Keratinocyte (primary cell): ENCODE results near the gene MSX2. TPM values are rescaled to one million over a fixed set of nuclear protein-coding genes. Genes with fewer than 3 reads are reported as not detected.

Source experiments
- DNase-seq: peaks from one replicate; pipeline ENCODE4 v3.0.0-alpha.2; 2011; ENCODE audit warnings: low read depth, missing footprints, low spot score
- FAIRE-seq: peaks from 2 replicates; lab custom pipeline; 2011; peaks lifted over from hg19 to GRCh38; lab: Jason Lieb, UNC
- H2AFZ ChIP-seq: 2 replicates; pipeline ENCODE4 v1.6.0; 2012; ENCODE audit warnings: low read length, control low read depth, inconsistent platforms; ENCODE audit not compliant: control insufficient read depth
- H3K27ac ChIP-seq: 2 replicates; pipeline ENCODE4 v1.5.1; 2011; ENCODE audit warnings: low read length; ENCODE audit not compliant: control insufficient read depth, insufficient read depth
- H3K27me3 ChIP-seq: 3 replicates; pipeline ENCODE4 v1.6.0; 2011; ENCODE audit warnings: low read length; ENCODE audit not compliant: control insufficient read depth, insufficient read depth; ENCODE audit errors: extremely low read depth
- H3K36me3 ChIP-seq, 2 experiments: 2 replicates in 1 of 2; 3 replicates in 1 of 2; pipeline ENCODE4 v1.5.1; 2011; ENCODE audit warnings: low read length in 2 of 2, mild to moderate bottlenecking in 1 of 2; ENCODE audit not compliant: control insufficient read depth in 2 of 2, insufficient read depth in 2 of 2; ENCODE audit errors: extremely low read depth in 1 of 2
- H3K4me1 ChIP-seq: 3 replicates; pipeline ENCODE4 v1.5.1; 2011; ENCODE audit warnings: low read length; ENCODE audit not compliant: control insufficient read depth, insufficient read depth; ENCODE audit errors: extremely low read depth
- H3K4me2 ChIP-seq: 3 replicates; pipeline ENCODE4 v1.6.0; 2011; ENCODE audit warnings: low read depth, low read length; ENCODE audit not compliant: control insufficient read depth, insufficient read depth; ENCODE audit errors: extremely low read depth
- H3K4me3 ChIP-seq, 3 experiments: fragments of 200-600 bp in 1 of 3; sonication (generic) in 1 of 3; 2 replicates in 2 of 3; 3 replicates in 1 of 3; pipeline ENCODE4 v1.5.1; 2011 to 2016; ENCODE audit warnings: low read length in 3 of 3, mild to moderate bottlenecking in 3 of 3, control low read depth in 2 of 3, inconsistent platforms in 1 of 3, low read depth in 1 of 3, mixed read lengths in 1 of 3, mixed run types in 1 of 3, moderate library complexity in 1 of 3; ENCODE audit not compliant: control insufficient read depth in 2 of 3, insufficient read depth in 2 of 3; ENCODE audit errors: extremely low read depth in 1 of 3
- H3K79me2 ChIP-seq: 2 replicates; pipeline ENCODE4 v1.6.0; 2012; ENCODE audit warnings: low read length; ENCODE audit not compliant: control insufficient read depth, insufficient read depth
- H3K9ac ChIP-seq: 3 replicates; pipeline ENCODE4 v1.6.0; 2011; ENCODE audit warnings: low read length; ENCODE audit not compliant: control insufficient read depth, insufficient read depth; ENCODE audit errors: extremely low read depth
- H3K9me1 ChIP-seq: 3 replicates; pipeline ENCODE4 v1.6.0; 2011; ENCODE audit warnings: low read length; ENCODE audit not compliant: control insufficient read depth, insufficient read depth; ENCODE audit errors: extremely low read depth
- H3K9me3 ChIP-seq: 2 replicates; pipeline ENCODE4 v1.5.1; 2012; ENCODE audit warnings: low read depth, low read length; ENCODE audit not compliant: control insufficient read depth
- H4K20me1 ChIP-seq: 3 replicates; pipeline ENCODE4 v1.6.0; 2011; ENCODE audit warnings: low read length; ENCODE audit not compliant: control insufficient read depth, insufficient read depth; ENCODE audit errors: extremely low read depth
- EZH2 ChIP-seq: IDR thresholded peaks from one replicate; pipeline ENCODE4 v1.6.1; 2012; ENCODE audit warnings: inconsistent platforms, mild to moderate bottlenecking, low read length, moderate library complexity
- dilution Hi-C: fragments of 300-500 bp; cut with MboI; formaldehyde crosslinking; loops from one replicate; pipeline ENCODE4 v1.7.0; 2020; ENCODE audit warnings: low sequenced_read_pairs; ENCODE audit not compliant: extremely low pct_ligation_motif_present
- polyA plus RNA-seq, 5 experiments: library from polyadenylated mRNA; depleted of rRNA in 3 of 5; stranded (reverse) in 3 of 5; stranded (forward) in 1 of 5; unstranded in 1 of 5; fragments of >200 nt; gene quantifications; 1 replicate in 1 of 5; 2 replicates in 3 of 5; 3 replicates in 1 of 5; pipeline versions ENCODE4 v1.2.1 to v1.2.3, GENCODE V29; 2011 to 2012; ENCODE audit warnings: missing spikeins in 2 of 5, low read depth in 1 of 5, low replicate concordance in 1 of 5
- TF ChIP-seq, protein P1 (sequence below), 3 experiments: IDR thresholded peaks in 1 of 3; conservative IDR thresholded peaks in 1 of 3; optimal IDR thresholded peaks in 1 of 3; 2 replicates in 2 of 3; 3 replicates in 1 of 3; pipeline versions ENCODE3 to v1.5.1; 2011; ENCODE audit warnings: low read length in 3 of 3, mild to moderate bottlenecking in 3 of 3, moderate library complexity in 2 of 3, control low read depth in 1 of 3, inconsistent platforms in 1 of 3; ENCODE audit not compliant: insufficient read depth in 2 of 3; ENCODE audit errors: extremely low read depth in 1 of 3

The MSX2 gene
- polyA plus RNA-seq, 1 donor (not counting 4 experiments of a cell fraction or from before 2014, with no cell fraction given) = 2.7 TPM

DNA sequence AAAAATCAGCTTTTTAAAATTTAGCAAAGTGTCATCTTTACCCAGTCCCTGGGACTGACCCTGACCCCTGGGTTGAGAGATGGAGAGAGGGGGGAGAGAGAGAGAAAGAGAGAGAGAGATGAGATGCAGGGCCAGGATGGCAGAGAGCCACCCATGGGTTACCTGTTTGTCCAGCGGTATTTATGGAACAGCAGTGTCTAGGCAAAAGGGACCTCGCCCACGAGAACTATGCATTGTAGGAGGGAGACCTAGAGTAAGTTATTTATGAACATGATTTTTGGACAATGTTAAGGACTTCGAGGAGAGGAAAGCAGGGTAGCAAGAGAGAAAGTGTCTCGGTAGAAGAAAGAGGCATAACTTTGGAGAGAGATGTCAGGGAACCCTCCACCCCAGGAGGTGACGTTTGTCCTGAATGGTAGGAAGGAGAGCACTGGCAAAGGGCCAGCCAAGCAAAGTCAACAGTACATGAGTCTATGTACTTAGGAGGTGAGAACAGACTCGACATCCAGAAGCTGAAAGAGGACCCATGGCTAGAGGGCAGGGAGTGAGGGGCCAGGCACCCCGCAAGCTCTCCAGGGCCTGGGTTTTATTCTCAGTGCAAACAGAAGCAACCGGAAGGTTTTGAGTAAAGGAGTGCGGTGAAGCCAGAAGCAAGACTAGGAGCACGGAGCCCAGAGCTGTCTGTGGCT is 30.5 kb upstream of the MSX2 start:
- no peak for TF ChIP-seq EZH2
- TF ChIP-seq, protein P1, sequence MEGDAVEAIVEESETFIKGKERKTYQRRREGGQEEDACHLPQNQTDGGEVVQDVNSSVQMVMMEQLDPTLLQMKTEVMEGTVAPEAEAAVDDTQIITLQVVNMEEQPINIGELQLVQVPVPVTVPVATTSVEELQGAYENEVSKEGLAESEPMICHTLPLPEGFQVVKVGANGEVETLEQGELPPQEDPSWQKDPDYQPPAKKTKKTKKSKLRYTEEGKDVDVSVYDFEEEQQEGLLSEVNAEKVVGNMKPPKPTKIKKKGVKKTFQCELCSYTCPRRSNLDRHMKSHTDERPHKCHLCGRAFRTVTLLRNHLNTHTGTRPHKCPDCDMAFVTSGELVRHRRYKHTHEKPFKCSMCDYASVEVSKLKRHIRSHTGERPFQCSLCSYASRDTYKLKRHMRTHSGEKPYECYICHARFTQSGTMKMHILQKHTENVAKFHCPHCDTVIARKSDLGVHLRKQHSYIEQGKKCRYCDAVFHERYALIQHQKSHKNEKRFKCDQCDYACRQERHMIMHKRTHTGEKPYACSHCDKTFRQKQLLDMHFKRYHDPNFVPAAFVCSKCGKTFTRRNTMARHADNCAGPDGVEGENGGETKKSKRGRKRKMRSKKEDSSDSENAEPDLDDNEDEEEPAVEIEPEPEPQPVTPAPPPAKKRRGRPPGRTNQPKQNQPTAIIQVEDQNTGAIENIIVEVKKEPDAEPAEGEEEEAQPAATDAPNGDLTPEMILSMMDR (optimal IDR thresholded peaks at IDR 0.05 in 1 of 3, IDR thresholded peaks at IDR 0.05 in 1 of 3, conservative IDR thresholded peaks at IDR 0.05 in 1 of 3; ENCODE audit: extremely low read depth in 1 of 3, insufficient read depth in 2 of 3, low read length in 3 of 3) = no peak
- no peak overlapping the region for H3K4me3 ChIP-seq
- no peaks in the 10 kb centered on the region for H3K9me3 ChIP-seq
- H3K4me1 ChIP-seq = no peaks in the 10 kb centered on the region
- no peak overlapping the region for H3K27ac ChIP-seq
- no peak for FAIRE-seq
- H3K36me3 ChIP-seq = no peaks in the 10 kb centered on the region
- no peaks in the 10 kb centered on the region for H3K79me2 ChIP-seq
- dilution Hi-C loops = no loop called here
- DNase-seq = no peak
- no peak overlapping the region for H2AFZ ChIP-seq
- H3K4me2 ChIP-seq = no peak overlapping the region
- peaks cover 19% of the 10 kb centered on the region for H3K27me3 ChIP-seq
- no peaks in the 10 kb centered on the region for H3K9me1 ChIP-seq
- H4K20me1 ChIP-seq = no peaks in the 10 kb centered on the region
- no peak overlapping the region for H3K9ac ChIP-seq

DNA sequence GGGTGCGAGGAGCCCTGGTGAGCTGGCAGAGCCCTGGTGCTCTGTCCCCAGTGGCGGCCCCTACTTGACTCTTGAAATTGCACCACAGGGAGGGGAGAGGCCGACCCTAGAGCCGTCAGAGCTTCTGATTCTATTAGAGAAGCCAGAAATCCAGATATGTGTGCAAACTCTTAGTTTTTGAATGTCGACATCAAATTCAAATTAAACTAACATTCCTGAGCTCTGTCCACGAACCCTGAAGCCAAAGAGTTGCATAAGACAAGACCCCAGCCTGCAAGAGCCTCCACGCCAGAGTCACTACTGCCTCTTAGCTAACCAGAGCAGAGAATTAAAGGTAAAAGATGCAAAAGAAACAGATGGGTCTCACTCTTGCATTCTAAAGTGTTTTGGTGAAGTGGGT is 29.8 kb upstream of the MSX2 start:
- no peaks in the 10 kb centered on the region for H3K9me1 ChIP-seq
- no peaks in the 10 kb centered on the region for H4K20me1 ChIP-seq
- dilution Hi-C loops = no loop called here

More for the DNA sequence above, 29.8 kb upstream of the MSX2 start:
- Histone ChIP-seq H3K4me3 (no peak overlapping the region), H3K36me3 (no peaks in the 10 kb centered on the region), H3K27me3 (peaks cover 13% of the 10 kb centered on the region), H3K9me3 (no peaks in the 10 kb centered on the region), H3K9ac (no peak overlapping the region), H2AFZ (no peak overlapping the region), H3K27ac (no peak overlapping the region), H3K4me1 (no peaks in the 10 kb centered on the region), H3K4me2 (no peak overlapping the region), H3K79me2 (no peaks in the 10 kb centered on the region)
- no peak for DNase-seq
- no peak for TF ChIP-seq EZH2
- TF ChIP-seq, protein P1 (optimal IDR thresholded peaks at IDR 0.05 in 1 of 3, IDR thresholded peaks at IDR 0.05 in 1 of 3, conservative IDR thresholded peaks at IDR 0.05 in 1 of 3; ENCODE audit: extremely low read depth in 1 of 3, insufficient read depth in 2 of 3, low read length in 3 of 3) = no peak
- FAIRE-seq = no peak
